ENCODE results near the gene ATP2C1. TPM values are rescaled to one million over a fixed set of nuclear protein-coding genes. Genes with fewer than 3 reads are reported as not detected.

The ATP2C1 gene
- total and polyA plus RNA-seq, 2 experiments from 2014 or later: 28.1 to 75.7 TPM

DNA sequence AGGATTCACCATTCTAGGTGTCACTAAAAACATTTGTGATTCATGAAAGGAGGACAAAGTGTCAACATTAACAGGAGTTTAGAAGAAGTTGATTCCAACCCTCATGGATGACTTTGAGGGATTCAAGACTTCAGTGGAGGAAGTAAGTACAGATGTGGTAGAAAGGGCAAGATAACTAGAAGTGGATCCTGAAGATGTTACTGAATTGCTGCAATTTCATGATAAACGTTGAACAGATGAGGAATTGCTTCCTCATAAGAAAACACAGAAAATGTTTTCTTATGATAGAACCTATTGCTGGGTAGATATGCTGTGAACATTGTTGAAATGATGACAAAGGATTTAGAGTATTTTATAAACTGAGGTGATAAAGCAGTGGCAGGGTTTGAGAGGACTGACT, 23.5 kb upstream of the ATP2C1 start:
- Histone ChIP-seq H3K4me2 (no peak overlapping the region), H3F3A (replicated peaks; ENCODE audit: low read depth) (no peaks in the 10 kb centered on the region), H3K79me2 (replicated peaks; ENCODE audit: insufficient read depth) (no peaks in the 10 kb centered on the region), H3K36me3 (ENCODE audit: insufficient read depth) (no peaks in the 10 kb centered on the region), H2AFZ (0 out of 2 replicates have a peak overlapping the region, but pooled peaks have one; percentile 10), H4K20me1 (replicated peaks; ENCODE audit: insufficient read depth) (no peaks in the 10 kb centered on the region), H3K4me3 (no peak overlapping the region), H3K4me1 (ENCODE audit: insufficient read depth) (no peaks in the 10 kb centered on the region), H3K9me2 (ENCODE audit: insufficient read depth) (no peaks in the 10 kb centered on the region), H3K27ac (ENCODE audit: low read depth) (no peak overlapping the region), H3K27me3 (ENCODE audit: insufficient read depth) (no peaks in the 10 kb centered on the region)
- H3K4me1 Mint-ChIP-seq: no peaks in the 10 kb centered on the region
- no peak overlapping the region for H3K27ac Mint-ChIP-seq
- no peaks in the 10 kb centered on the region for H3K27me3 Mint-ChIP-seq (ENCODE audit: insufficient read depth, low read depth, poor library complexity)
- H3K9me3 Mint-ChIP-seq: peaks cover 12% of the 10 kb centered on the region; the same call in 2 of the 3 replicates
- ATAC-seq (no peak), DNase-seq (ENCODE audit: low spot score) (no peak)
- H3K36me3 Mint-ChIP-seq (ENCODE audit: low read depth): peaks cover 5% of the 10 kb centered on the region; the same call in 2 of the 3 replicates
- H3K4me3 Mint-ChIP-seq: no peak overlapping the region
- TF ChIP-seq, protein P1, sequence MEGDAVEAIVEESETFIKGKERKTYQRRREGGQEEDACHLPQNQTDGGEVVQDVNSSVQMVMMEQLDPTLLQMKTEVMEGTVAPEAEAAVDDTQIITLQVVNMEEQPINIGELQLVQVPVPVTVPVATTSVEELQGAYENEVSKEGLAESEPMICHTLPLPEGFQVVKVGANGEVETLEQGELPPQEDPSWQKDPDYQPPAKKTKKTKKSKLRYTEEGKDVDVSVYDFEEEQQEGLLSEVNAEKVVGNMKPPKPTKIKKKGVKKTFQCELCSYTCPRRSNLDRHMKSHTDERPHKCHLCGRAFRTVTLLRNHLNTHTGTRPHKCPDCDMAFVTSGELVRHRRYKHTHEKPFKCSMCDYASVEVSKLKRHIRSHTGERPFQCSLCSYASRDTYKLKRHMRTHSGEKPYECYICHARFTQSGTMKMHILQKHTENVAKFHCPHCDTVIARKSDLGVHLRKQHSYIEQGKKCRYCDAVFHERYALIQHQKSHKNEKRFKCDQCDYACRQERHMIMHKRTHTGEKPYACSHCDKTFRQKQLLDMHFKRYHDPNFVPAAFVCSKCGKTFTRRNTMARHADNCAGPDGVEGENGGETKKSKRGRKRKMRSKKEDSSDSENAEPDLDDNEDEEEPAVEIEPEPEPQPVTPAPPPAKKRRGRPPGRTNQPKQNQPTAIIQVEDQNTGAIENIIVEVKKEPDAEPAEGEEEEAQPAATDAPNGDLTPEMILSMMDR (conservative IDR thresholded peaks at IDR 0.05; ENCODE audit: low read depth in 2 of 2): no peak
- TF ChIP-seq POLR2AphosphoS5 (IDR thresholded peaks at IDR 0.05; ENCODE audit: low read depth): no peak
- TF ChIP-seq ZNF331 (CRISPR knock-in tag; IDR thresholded peaks at IDR 0.05; ENCODE audit: low read depth): no peak
- no peak for TF ChIP-seq CREB1 (CRISPR knock-in tag; IDR thresholded peaks at IDR 0.05; ENCODE audit: low read depth)
- TF ChIP-seq, protein P2, sequence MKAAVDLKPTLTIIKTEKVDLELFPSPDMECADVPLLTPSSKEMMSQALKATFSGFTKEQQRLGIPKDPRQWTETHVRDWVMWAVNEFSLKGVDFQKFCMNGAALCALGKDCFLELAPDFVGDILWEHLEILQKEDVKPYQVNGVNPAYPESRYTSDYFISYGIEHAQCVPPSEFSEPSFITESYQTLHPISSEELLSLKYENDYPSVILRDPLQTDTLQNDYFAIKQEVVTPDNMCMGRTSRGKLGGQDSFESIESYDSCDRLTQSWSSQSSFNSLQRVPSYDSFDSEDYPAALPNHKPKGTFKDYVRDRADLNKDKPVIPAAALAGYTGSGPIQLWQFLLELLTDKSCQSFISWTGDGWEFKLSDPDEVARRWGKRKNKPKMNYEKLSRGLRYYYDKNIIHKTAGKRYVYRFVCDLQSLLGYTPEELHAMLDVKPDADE (IDR thresholded peaks at IDR 0.05): no peak
- no peak for TF ChIP-seq JUNB (IDR thresholded peaks at IDR 0.05; ENCODE audit: unreplicated experiment)
- TF ChIP-seq NANOG (IDR thresholded peaks at IDR 0.05; ENCODE audit: borderline replicate concordance): no peak
- no peak for TF ChIP-seq ZNF114 (CRISPR knock-in tag; IDR thresholded peaks at IDR 0.05)
- TF ChIP-seq ZNF462 (CRISPR knock-in tag; IDR thresholded peaks at IDR 0.05): no peak

Data from GM23338 (cell line).